Measurements from ENCODE around the gene SYDE1. TPM values are rescaled to one million over a fixed set of nuclear protein-coding genes. Genes with fewer than 3 reads are reported as not detected.
A peak's percentile ranks its signal among the peaks of the same experiment; 100 is the strongest.

Gene SYDE1
- total RNA-seq, 1 donor from 2014 or later, result 13.1 TPM

- Histone ChIP-seq H3K9me3 (replicated peaks) (peaks cover 21% of the 10 kb centered on the region), H3K27ac (replicated peaks) (no peak overlapping the region), H3K27me3 (ENCODE audit: low read depth) (peaks cover 9% of the 10 kb centered on the region), H3K4me1 (no peaks in the 10 kb centered on the region), H3K4me3 (no peak overlapping the region), H3K36me3 (no peaks in the 10 kb centered on the region)
- TF ChIP-seq CTCF (IDR thresholded peaks at IDR 0.05; ENCODE audit: borderline replicate concordance), result no peak
- intact Hi-C loops (cut with micrococcal nuclease), result no loop called here
- DNase-seq, result no peak
Measured at GRCh38 chr19:15155296-15155695, 48.1 kb downstream of the SYDE1 start.

GRCh38 chr19:15156391-15156790 lies 49.2 kb downstream of the SYDE1 start:
- no peak for TF ChIP-seq CTCF (IDR thresholded peaks at IDR 0.05; ENCODE audit: borderline replicate concordance)
- intact Hi-C loops (cut with micrococcal nuclease), result no loop called here
- no peaks in the 10 kb centered on the region for H3K36me3 ChIP-seq
- peaks cover 21% of the 10 kb centered on the region for H3K9me3 ChIP-seq (replicated peaks)
- no peak overlapping the region for H3K27ac ChIP-seq (replicated peaks)
- no peak for DNase-seq
- no peaks in the 10 kb centered on the region for H3K4me1 ChIP-seq
- peaks cover 9% of the 10 kb centered on the region for H3K27me3 ChIP-seq (ENCODE audit: low read depth)
- no peak overlapping the region for H3K4me3 ChIP-seq

- Histone ChIP-seq H3K27ac (replicated peaks) (no peak overlapping the region), H3K36me3 (no peaks in the 10 kb centered on the region), H3K27me3 (ENCODE audit: low read depth) (peaks cover 9% of the 10 kb centered on the region), H3K4me1 (no peaks in the 10 kb centered on the region), H3K4me3 (no peak overlapping the region), H3K9me3 (replicated peaks) (peaks cover 18% of the 10 kb centered on the region)
- intact Hi-C loops (cut with micrococcal nuclease), result no loop called here
- no peak for TF ChIP-seq CTCF (IDR thresholded peaks at IDR 0.05; ENCODE audit: borderline replicate concordance)
- no peak for DNase-seq
Measured at GRCh38 chr19:15159251-15159650, 52.0 kb downstream of the SYDE1 start.

- intact Hi-C loops (cut with micrococcal nuclease), result no loop called here
- no peak for DNase-seq
- no peaks in the 10 kb centered on the region for H3K4me1 ChIP-seq
- peak; percentile 43 for TF ChIP-seq CTCF (IDR thresholded peaks at IDR 0.05; ENCODE audit: borderline replicate concordance)
- H3K4me3 ChIP-seq, result no peak overlapping the region
- H3K36me3 ChIP-seq, result peaks cover 15% of the 10 kb centered on the region
- peaks cover 32% of the 10 kb centered on the region for H3K9me3 ChIP-seq (replicated peaks)
- no peak overlapping the region for H3K27ac ChIP-seq (replicated peaks)
- H3K27me3 ChIP-seq (ENCODE audit: low read depth), result peaks cover 6% of the 10 kb centered on the region
Measured at GRCh38 chr19:15161028-15161984, 54.1 kb downstream of the SYDE1 start.

Other genes starting within 250 kb of the SYDE1 start
- gene OR7A17, start 221.3 kb upstream of the SYDE1 start, total RNA-seq, result not detected
- not detected for gene OR7C2, start 165.9 kb upstream of the SYDE1 start, total RNA-seq
- not detected for gene SLC1A6, start 127.5 kb upstream of the SYDE1 start, total RNA-seq
- gene CASP14, start 57.9 kb upstream of the SYDE1 start, total RNA-seq, result not detected
- gene OR1I1, start 25.2 kb upstream of the SYDE1 start, total RNA-seq, result not detected
- gene NOTCH3, start 93.6 kb downstream of the SYDE1 start, total RNA-seq, result 21.7 TPM
- gene EPHX3, start 125.0 kb downstream of the SYDE1 start, total RNA-seq, result not detected
- 60.9 TPM for gene BRD4, start 225.1 kb downstream of the SYDE1 start, total RNA-seq

Measured in left ventricle myocardium inferior (tissue), 1 donor.